ENCODE data around the gene RNF220.
"Not testable (repeated sequence)": the region's sequence is repeated elsewhere in the genome, so short reads cannot be mapped to it uniquely, and the experiment has no call there.

RNF220 gene

DNA sequence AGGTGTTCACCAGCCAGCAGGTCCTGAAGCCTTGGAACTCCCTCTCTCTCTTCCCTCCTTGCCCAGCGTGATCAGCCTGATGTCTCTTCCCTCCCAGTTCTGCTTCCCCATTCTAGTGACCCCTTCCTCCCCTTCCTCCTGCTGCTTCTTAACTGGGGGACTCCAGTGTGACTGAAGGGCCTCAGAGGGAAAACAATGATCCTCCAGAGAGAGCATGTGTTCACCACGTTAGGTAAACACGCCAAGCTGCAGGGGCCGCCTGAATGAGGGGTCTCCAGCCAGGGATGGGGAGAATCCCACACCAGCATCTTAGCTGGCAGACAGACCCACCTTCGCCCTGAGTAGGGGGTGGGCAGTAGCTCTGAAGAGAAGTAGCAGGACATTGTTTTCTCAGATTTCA lies 144.5 kb downstream of the RNF220 start:
- DNase-seq (ENCODE audit: low read depth) = no peak

- DNase-seq (ENCODE audit: low read depth) = no peak
Measured at GRCh38 chr1:44553127-44553758, 148.2 kb downstream of the RNF220 start.

GRCh38 chr1:44553771-44554170 lies 148.7 kb downstream of the RNF220 start:
- DNase-seq (ENCODE audit: low read depth) = no peak

DNA sequence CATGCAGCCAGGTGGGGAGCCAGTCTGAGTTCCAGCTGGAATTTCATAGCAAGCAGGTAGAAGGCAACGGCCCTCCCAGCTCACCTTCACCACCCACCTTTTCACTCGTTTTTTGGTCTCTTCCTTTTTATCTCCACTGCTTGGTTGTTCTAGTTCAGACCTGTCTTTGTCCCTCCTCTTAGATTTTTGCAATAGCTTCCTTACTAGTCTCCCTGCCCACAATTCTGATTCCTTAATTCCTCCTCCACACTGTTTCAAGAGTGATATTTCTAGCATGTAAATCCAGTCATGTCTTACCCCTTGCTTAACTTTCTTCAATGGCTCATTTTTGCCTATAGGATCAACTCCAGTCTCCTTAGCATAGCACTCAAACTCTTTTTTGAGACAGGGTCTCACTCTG lies 149.7 kb downstream of the RNF220 start:
- no peak for DNase-seq (ENCODE audit: low read depth)

GRCh38 chr1:44557778-44558177 lies 152.7 kb downstream of the RNF220 start:
- DNase-seq (ENCODE audit: low read depth) = no peak

DNA sequence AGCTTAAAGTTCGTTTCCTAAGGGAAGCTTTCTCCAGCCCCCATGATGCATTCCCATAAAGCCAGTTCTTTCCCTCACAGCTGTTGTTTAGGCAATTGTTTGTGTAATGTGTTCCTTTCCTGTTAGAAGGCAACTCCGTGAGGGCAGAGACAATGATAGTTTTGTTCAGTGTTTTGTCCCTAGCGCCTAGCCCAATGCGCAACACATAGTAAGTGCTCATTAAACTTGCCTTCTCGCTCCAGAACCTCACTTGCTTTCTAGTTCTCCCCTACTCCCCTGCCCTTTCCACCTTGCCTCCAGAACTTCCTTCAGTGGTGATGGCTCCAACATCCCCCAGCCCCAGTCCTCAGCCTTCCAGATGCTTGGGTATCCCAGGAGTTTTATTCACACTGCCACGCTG lies 153.8 kb downstream of the RNF220 start:
- DNase-seq (ENCODE audit: low read depth) = no peak

- no peak for DNase-seq (ENCODE audit: low read depth)
Measured at GRCh38 chr1:44559330-44559729, 154.3 kb downstream of the RNF220 start.

DNA sequence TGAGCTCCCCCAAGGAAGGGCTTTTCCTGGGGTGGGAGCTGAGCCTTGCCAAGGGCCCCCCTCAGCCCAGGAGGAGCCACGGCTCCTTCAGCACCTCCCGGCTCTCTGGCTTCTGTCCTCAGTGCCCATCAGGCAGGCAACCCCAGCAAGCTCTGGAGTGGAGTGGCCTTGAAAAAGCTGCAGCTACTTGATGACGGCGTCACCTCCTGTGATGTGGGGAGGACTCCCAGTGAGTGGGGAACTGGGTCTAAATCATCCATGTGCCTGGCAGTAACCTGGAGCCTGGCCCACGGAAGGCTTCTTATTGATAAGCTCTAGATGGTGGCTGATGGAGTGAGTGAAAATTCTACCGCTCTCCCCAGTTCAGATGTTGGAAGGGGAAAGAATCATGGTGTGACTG lies 154.9 kb downstream of the RNF220 start:
- no peak for DNase-seq (ENCODE audit: low read depth)

DNA sequence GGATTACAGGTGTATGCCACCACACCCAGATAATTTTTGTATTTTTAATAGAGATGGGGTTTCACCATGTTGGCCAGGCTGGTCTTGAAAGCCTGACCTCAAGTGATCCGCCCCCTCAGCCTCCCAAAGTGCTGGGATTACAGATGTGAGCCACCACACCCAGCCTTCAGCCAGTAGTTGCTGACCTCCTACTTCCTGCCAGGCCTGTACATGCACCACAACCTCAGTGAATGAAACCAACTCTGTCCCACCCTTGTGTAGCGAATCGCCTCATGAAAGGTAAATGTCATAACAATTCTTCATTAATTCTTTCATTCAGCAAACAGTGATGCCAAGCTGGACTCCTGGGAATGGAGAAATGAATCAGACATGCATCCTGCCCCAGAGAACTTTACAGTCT lies 155.6 kb downstream of the RNF220 start:
- not testable (repeated sequence) for DNase-seq (ENCODE audit: low read depth)

- DNase-seq (ENCODE audit: low read depth) = no peak
Measured at GRCh38 chr1:44565259-44565750, 160.2 kb downstream of the RNF220 start.

- no peak for DNase-seq (ENCODE audit: low read depth)
Measured at GRCh38 chr1:44565833-44566232, 160.8 kb downstream of the RNF220 start.

- DNase-seq (ENCODE audit: low read depth) = no peak
Measured at GRCh38 chr1:44566281-44567046, 161.4 kb downstream of the RNF220 start.

DNA sequence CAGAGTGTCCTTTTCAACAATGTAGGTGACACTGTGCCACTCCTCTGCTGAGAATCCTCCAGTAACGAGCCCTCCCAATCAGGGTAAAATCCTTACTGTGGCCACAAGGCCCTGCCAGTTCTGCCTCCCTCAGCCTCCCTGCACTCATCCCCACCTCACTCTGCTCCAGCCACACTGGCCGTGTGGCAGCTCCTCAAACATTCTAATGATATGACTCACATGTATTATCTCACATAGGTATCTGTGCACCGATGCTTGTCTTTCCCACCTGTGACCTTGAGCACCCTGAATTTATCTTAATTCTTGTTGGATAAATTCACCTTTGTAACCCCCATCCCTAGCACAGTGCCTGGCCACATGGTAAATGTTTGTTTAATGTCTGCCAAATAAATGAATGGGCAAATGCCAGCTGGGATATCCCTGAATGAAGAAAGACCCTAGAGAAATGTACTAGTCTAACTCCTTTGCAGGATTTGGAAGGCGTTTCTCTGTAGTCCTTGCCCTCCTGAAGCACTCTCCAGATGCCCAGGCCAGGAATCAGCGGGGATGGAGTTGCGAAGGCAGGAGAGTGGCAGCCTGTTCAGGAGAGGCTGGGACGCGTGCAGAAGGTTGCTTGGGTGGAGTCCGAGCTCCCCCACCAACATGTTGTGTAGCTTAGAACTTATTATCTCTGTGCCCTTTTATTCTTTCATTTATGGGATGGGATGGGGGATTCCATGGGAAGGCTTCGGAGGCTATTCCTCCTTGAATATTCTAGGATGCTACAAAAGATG lies 163.3 kb downstream of the RNF220 start:
- no peak for DNase-seq (ENCODE audit: low read depth)

GRCh38 chr1:44569491-44569890 lies 164.4 kb downstream of the RNF220 start:
- no peak for DNase-seq (ENCODE audit: low read depth)

GRCh38 chr1:44571712-44572571 lies 166.9 kb downstream of the RNF220 start:
- DNase-seq (ENCODE audit: low read depth) = no peak

- DNase-seq (ENCODE audit: low read depth) = no peak
Measured at GRCh38 chr1:44572572-44572879, 167.5 kb downstream of the RNF220 start.

GRCh38 chr1:44575396-44575795 lies 170.3 kb downstream of the RNF220 start:
- DNase-seq (ENCODE audit: low read depth) = no peak

DNA sequence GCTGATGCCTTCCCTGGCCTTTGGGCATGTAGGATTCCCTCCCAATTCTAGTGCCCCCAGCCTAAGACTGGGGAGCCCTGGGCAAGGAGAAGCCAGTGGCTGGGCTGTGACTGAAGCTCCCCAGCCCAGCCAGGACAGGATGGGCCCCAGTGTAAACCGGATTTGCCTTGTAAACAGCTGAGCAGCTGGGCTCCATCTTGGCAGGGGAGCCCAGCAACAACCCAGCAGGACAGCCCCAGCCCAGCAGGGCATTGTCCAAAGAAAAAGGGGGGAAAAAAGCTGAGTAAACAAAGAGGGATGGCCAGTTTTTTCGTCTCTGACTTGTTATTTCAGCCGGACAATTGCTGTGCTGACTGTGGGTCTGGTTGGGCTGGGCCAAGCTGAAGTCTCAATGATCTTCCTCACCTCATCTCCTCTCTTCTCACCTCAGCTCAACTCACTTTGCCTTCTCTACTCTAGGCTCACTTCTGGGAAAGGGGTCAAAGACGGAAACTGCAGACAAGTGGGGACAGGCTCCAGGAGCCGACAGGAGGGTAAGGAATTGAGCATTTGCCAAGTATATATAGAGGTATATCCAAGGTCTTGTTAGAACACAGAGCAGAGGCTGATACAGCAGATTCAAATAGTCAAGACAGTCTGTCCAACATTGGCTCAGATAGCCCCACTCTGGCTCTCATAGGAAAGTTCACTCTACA lies 171.5 kb downstream of the RNF220 start:
- DNase-seq (ENCODE audit: low read depth) = no peak

DNA sequence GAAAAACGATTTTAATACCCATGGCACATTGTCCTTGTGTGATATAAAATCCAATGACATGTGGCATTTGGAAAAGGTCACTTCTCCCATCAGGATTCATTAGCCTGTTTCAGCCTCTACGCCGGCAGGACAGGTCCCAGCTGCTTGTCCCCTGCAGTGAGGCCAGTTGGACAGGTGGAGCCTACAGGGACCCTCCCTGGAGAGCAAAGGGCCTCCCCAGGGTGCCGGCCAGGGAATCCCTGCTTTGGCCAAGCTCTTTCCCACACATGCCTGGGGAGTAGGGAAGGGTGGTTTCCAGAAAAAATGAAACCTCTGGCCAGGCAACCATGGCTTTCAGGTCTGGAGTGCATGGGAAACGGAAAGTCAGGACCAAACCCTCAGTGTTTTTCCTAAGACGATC lies 176.2 kb downstream of the RNF220 start:
- no peak for DNase-seq (ENCODE audit: low read depth)

DNA sequence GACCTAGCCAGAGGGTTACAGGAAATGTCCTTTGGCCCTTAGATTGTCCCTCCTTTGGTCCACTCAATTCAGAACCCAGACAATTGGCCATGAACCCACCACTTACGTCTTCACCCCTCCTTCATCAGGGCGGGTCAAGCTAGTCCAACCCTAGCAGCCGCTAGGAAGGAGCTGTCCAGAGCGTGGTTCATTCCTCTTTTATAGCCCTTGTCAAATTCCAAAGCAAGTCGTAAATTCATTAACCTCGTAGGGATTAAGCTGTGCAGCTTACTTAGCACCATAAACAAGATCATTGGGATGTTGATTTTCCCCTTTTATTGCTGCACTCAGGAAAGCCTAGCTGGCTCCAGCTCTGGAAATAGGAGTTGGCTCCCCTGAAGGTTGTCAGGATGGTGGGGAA lies 179.1 kb downstream of the RNF220 start:
- DNase-seq (ENCODE audit: low read depth) = no peak

DNA sequence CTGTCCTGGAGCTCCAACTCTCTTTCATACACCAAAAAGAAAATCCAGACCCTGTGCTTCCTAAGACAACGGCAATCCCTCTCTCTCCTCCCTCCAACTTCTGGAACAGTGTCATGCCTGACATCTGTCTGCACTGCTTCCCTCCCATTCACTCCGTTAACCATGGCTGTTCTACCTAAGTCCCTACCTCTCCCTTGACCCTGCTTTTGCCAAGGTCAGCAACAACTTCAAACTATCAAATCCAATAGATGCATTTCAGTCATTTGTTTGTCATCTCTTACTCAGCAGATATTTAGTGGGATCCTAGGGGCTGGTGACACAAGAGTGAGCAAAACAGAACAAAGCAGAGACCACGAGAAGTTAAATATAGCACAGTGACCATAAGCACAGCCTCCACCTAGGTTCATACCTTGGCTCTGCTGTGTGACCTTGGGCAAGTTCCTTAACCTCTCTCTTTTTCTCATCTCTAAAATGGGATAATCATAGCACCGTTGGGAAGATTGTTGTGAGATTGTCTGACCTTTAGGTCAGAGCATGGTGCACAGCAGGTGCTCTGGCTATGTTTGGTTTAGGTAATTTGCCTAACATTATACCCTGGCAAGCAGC lies 180.4 kb downstream of the RNF220 start:
- no peak for DNase-seq (ENCODE audit: low read depth)
